GM12801 (cell line): ENCODE results near the gene DAB1.

ENCODE experiments used
- CTCF ChIP-seq: IDR thresholded peaks from one replicate; pipeline ENCODE4 v1.5.1; 2011; ENCODE audit warnings: control low read depth; ENCODE audit not compliant: insufficient read length; ENCODE audit errors: extremely low read depth

Gene DAB1

GRCh38 chr1:57235730-57236510 is 187.9 kb downstream of the DAB1 start:
- no peak for TF ChIP-seq CTCF

- no peak for TF ChIP-seq CTCF
These were observed 189.4 kb downstream of the DAB1 start for GRCh38 chr1:57234459-57234858.

GRCh38 chr1:57232500-57232899 is 191.4 kb downstream of the DAB1 start:
- no peak for TF ChIP-seq CTCF

GRCh38 chr1:57229998-57230397 is 193.9 kb downstream of the DAB1 start:
- TF ChIP-seq CTCF, result no peak

GRCh38 chr1:57229076-57229475 is 194.8 kb downstream of the DAB1 start:
- no peak for TF ChIP-seq CTCF

- no peak for TF ChIP-seq CTCF
These were observed 201.1 kb downstream of the DAB1 start for GRCh38 chr1:57222801-57223200.

- TF ChIP-seq CTCF, result no peak
These were observed 201.6 kb downstream of the DAB1 start for GRCh38 chr1:57222307-57222706.
